ENCODE results near the gene ALB. TPM values are rescaled to one million over a fixed set of nuclear protein-coding genes. Genes with fewer than 3 reads are reported as not detected.

Gene ALB
- total RNA-seq, 2 donors from 2014 or later, result 391 to 538 TPM

- Histone ChIP-seq H3K27ac (no peak overlapping the region), H3K4me1 (peaks cover 16% of the 10 kb centered on the region), H3K9me3 (no peaks in the 10 kb centered on the region), H3K27me3 (no peaks in the 10 kb centered on the region), H3K36me3 (replicated peaks in 1 of 2; ENCODE audit: insufficient read depth in 1 of 2, low read depth in 2 of 2) (no peaks in the 10 kb centered on the region), H3K4me3 (no peak overlapping the region)
- ATAC-seq, result no peak
- intact Hi-C loops (cut with DNase I), result no loop called here
- 71 to 75% methylated on average over 3 of the region's 3 CpGs for WGBS, 2 donors
- TF ChIP-seq CTCF (IDR thresholded peaks at IDR 0.05), result no peak
- TF ChIP-seq POLR2A (IDR thresholded peaks at IDR 0.05), result no peak
- no peak for DNase-seq
These were observed 32.8 kb downstream of the ALB start for GRCh38 chr4:73436674-73437557.

GRCh38 chr4:73437558-73437956, 33.5 kb downstream of the ALB start:
- Histone ChIP-seq H3K27me3 (no peaks in the 10 kb centered on the region), H3K4me1 (peaks cover 16% of the 10 kb centered on the region), H3K27ac (no peak overlapping the region), H3K4me3 (no peak overlapping the region), H3K36me3 (replicated peaks in 1 of 2; ENCODE audit: insufficient read depth in 1 of 2, low read depth in 2 of 2) (no peaks in the 10 kb centered on the region), H3K9me3 (no peaks in the 10 kb centered on the region)
- intact Hi-C loops (cut with DNase I), result no loop called here
- DNase-seq, result no peak
- no peak for TF ChIP-seq CTCF (IDR thresholded peaks at IDR 0.05)
- no peak for TF ChIP-seq POLR2A (IDR thresholded peaks at IDR 0.05)
- no peak for ATAC-seq

- Histone ChIP-seq H3K4me3 (no peak overlapping the region), H3K27ac (no peak overlapping the region), H3K4me1 (peaks cover 14% of the 10 kb centered on the region), H3K9me3 (no peaks in the 10 kb centered on the region), H3K36me3 (replicated peaks in 1 of 2; ENCODE audit: insufficient read depth in 1 of 2, low read depth in 2 of 2) (no peaks in the 10 kb centered on the region), H3K27me3 (no peaks in the 10 kb centered on the region)
- intact Hi-C loops (cut with DNase I), result no loop called here
- DNase-seq (no peak), ATAC-seq (no peak)
- WGBS, 2 donors, result 76 to 89% methylated on average over 1 of the region's 1 CpG
- TF ChIP-seq POLR2A (IDR thresholded peaks at IDR 0.05), result no peak
- no peak for TF ChIP-seq CTCF (IDR thresholded peaks at IDR 0.05)
These were observed 34.0 kb downstream of the ALB start for GRCh38 chr4:73438048-73438447.

GRCh38 chr4:73438582-73439215, 34.6 kb downstream of the ALB start:
- H3K36me3 ChIP-seq (replicated peaks in 1 of 2; ENCODE audit: insufficient read depth in 1 of 2, low read depth in 2 of 2), result no peaks in the 10 kb centered on the region
- WGBS, 2 donors, result 82 to 87% methylated on average over 2 of the region's 2 CpGs
- H3K27ac ChIP-seq, result no peak overlapping the region
- no peaks in the 10 kb centered on the region for H3K9me3 ChIP-seq
- peaks cover 10% of the 10 kb centered on the region for H3K4me1 ChIP-seq
- ATAC-seq (no peak), DNase-seq (no peak)
- H3K4me3 ChIP-seq, result no peak overlapping the region
- intact Hi-C loops (cut with DNase I), result no loop called here
- TF ChIP-seq CTCF (IDR thresholded peaks at IDR 0.05), result no peak
- no peak for TF ChIP-seq POLR2A (IDR thresholded peaks at IDR 0.05)
- no peaks in the 10 kb centered on the region for H3K27me3 ChIP-seq

Data from body of pancreas (tissue), 4 donors.